HCT116 (cell line): ENCODE results near the gene SART1. TPM values are rescaled to one million over a fixed set of nuclear protein-coding genes. Genes with fewer than 3 reads are reported as not detected.

ENCODE experiments used
- ATAC-seq: fragments of 200-7000 bp; cut with Tn5 transposase; 2 replicates; pipeline ENCODE4 v1.9.1; 2020; ENCODE audit warnings: mild to moderate bottlenecking, moderate library complexity
- BruUV-seq: library from RNA; stranded (reverse); fragments of 400-500 nt; replicated peaks from 2 replicates; lab custom pipeline; 2021; lab: Mats Ljungman, UMichigan
- CTCF ChIA-PET: fragments of 300-600 bp; sonication (Branson Sonifier 250); formaldehyde crosslinking; loops from one replicate; lab custom pipeline; 2021; ENCODE audit warnings: antibody characterized with exemption; lab: Charles Lee
- POLR2A ChIA-PET: fragments of 300-600, 350-600 bp; sonication (Branson Sonifier 250); formaldehyde crosslinking; loops from one replicate; lab custom pipeline; 2021; ENCODE audit warnings: antibody characterized with exemption; lab: Charles Lee
- RAD21 ChIA-PET, 2 experiments: fragments of 300-600 bp; sonication (Branson Sonifier 250); formaldehyde crosslinking; loops; one replicate each; lab custom pipeline; 2023; ENCODE audit warnings: low total read pairs in 2 of 2; ENCODE audit not compliant: uncharacterized antibody in 2 of 2, unreplicated experiment in 2 of 2, low non-redundant PET in 1 of 2; lab: Charles Lee
- DNase-seq: peaks from one replicate; pipeline ENCODE4 v3.0.0-alpha.2; 2010; ENCODE audit warnings: low read depth, low spot score
- H2AFZ ChIP-seq: fragments of 200-600 bp; shearing (Covaris generic), sonication (generic); 2 replicates; pipeline ENCODE4 v1.6.1; 2017; ENCODE audit warnings: low read depth, mixed run types, mixed read lengths, antibody characterized with exemption, low read length; ENCODE audit not compliant: poor library complexity, severe bottlenecking
- H3K27ac ChIP-seq: 2 replicates; pipeline ENCODE4 v1.5.1; 2012; ENCODE audit warnings: low read depth, low read length
- H3K27me3 ChIP-seq: fragments of 200-600 bp; sonication (generic); 2 replicates; pipeline ENCODE4 v1.6.1; 2016; ENCODE audit warnings: mixed run types, low read length, mixed read lengths; ENCODE audit not compliant: insufficient read depth
- H3K36me3 ChIP-seq, 2 experiments: fragments of 200-500 bp in 1 of 2; fragments of 200-600 bp in 1 of 2; sonication (Bioruptor generic) in 1 of 2; sonication (generic) in 1 of 2; 2 replicates each; pipeline versions ENCODE4 v1.5.1 to v1.6.1; 2014 to 2016; ENCODE audit warnings: low read length in 2 of 2, inconsistent platforms in 1 of 2, mixed read lengths in 1 of 2, mixed run types in 1 of 2; ENCODE audit not compliant: insufficient read depth in 2 of 2, control insufficient read depth in 1 of 2
- H3K4me1 ChIP-seq, 2 experiments: fragments of 200-600 bp in 1 of 2; sonication (generic) in 1 of 2; 2 replicates each; pipeline versions ENCODE4 v1.5.1 to v1.6.1; 2012 to 2017; ENCODE audit warnings: low read length in 2 of 2, inconsistent platforms in 1 of 2, mild to moderate bottlenecking in 1 of 2, mixed read lengths in 1 of 2, mixed run types in 1 of 2, moderate library complexity in 1 of 2; ENCODE audit not compliant: insufficient read depth in 2 of 2, control insufficient read depth in 1 of 2
- H3K4me2 ChIP-seq: fragments of 200-600 bp; sonication (generic); 2 replicates; pipeline ENCODE4 v1.6.1; 2017; ENCODE audit warnings: mixed run types, low read length, mixed read lengths
- H3K4me3 ChIP-seq, 2 experiments: fragments of 200-600 bp in 1 of 2; sonication (generic) in 1 of 2; replicated peaks in 1 of 2; 2 replicates each; pipeline ENCODE4 v1.5.1; 2011 to 2016; ENCODE audit warnings: low read length in 2 of 2, control low read depth in 1 of 2, low read depth in 1 of 2, mild to moderate bottlenecking in 1 of 2, mixed read lengths in 1 of 2, mixed run types in 1 of 2
- H3K79me2 ChIP-seq: fragments of 200-600 bp; sonication (generic); 2 replicates; pipeline ENCODE4 v1.6.1; 2017; ENCODE audit warnings: mild to moderate bottlenecking, mixed run types, low read length, moderate library complexity, mixed read lengths; ENCODE audit not compliant: insufficient read depth
- H3K9ac ChIP-seq: fragments of 200-600 bp; sonication (generic); 2 replicates; pipeline ENCODE4 v1.6.1; 2016; ENCODE audit warnings: low read length, mixed read lengths
- H3K9me2 ChIP-seq: fragments of 200-600 bp; sonication (generic), shearing (Covaris generic); 2 replicates; pipeline ENCODE4 v1.6.1; 2017; ENCODE audit warnings: mixed run types, mild to moderate bottlenecking, moderate library complexity; ENCODE audit not compliant: insufficient read depth
- H3K9me3 ChIP-seq, 2 experiments: fragments of 200-500 bp in 1 of 2; fragments of 200-600 bp in 1 of 2; sonication (Bioruptor generic) in 1 of 2; sonication (generic) in 1 of 2; 2 replicates each; pipeline ENCODE4 v1.6.1; 2014 to 2017; ENCODE audit warnings: low read length in 2 of 2, mixed read lengths in 2 of 2, inconsistent platforms in 1 of 2, low read depth in 1 of 2, mild to moderate bottlenecking in 1 of 2, mixed run types in 1 of 2, moderate library complexity in 1 of 2; ENCODE audit not compliant: control insufficient read depth in 1 of 2, insufficient read depth in 1 of 2
- H4K20me1 ChIP-seq: fragments of 200-600 bp; sonication (generic), shearing (Covaris generic); 2 replicates; pipeline ENCODE4 v1.6.1; 2017; ENCODE audit warnings: mixed run types, mild to moderate bottlenecking, moderate library complexity; ENCODE audit not compliant: insufficient read depth
- CBX3 ChIP-seq: IDR thresholded peaks from 2 replicates; pipeline ENCODE4 v1.6.1; 2012; ENCODE audit warnings: low read depth
- EGR1 ChIP-seq: IDR thresholded peaks from 2 replicates; pipeline ENCODE4 v1.6.1; 2012; ENCODE audit warnings: low read depth
- ELF1 ChIP-seq: IDR thresholded peaks from 2 replicates; pipeline ENCODE4 v1.6.1; 2012; ENCODE audit warnings: low read depth, borderline replicate concordance
- EZH2 ChIP-seq: fragments of 200-600 bp; sonication (generic); IDR thresholded peaks from 2 replicates; pipeline ENCODE4 v1.6.1; 2017; ENCODE audit warnings: antibody characterized with exemption, mixed run types
- FOSL1 ChIP-seq: IDR thresholded peaks from 2 replicates; pipeline ENCODE4 v1.6.1; 2012; ENCODE audit warnings: low read depth
- JUND ChIP-seq: IDR thresholded peaks from 2 replicates; pipeline ENCODE4 v1.6.1; 2012
- MAX ChIP-seq: IDR thresholded peaks from 2 replicates; pipeline ENCODE4 v1.6.1; 2012
- POLR2A ChIP-seq: IDR thresholded peaks from 2 replicates; pipeline ENCODE4 v1.7.0; 2011; ENCODE audit warnings: borderline replicate concordance; ENCODE audit not compliant: insufficient read depth, insufficient read length; ENCODE audit errors: extremely low read depth
- POLR2AphosphoS5 ChIP-seq: IDR thresholded peaks from 2 replicates; pipeline ENCODE4 v1.6.1; 2011; ENCODE audit warnings: mild to moderate bottlenecking, low read depth, low read length, moderate library complexity
- REST ChIP-seq: IDR thresholded peaks from 2 replicates; pipeline ENCODE4 v1.6.1; 2012; ENCODE audit warnings: low read depth
- SIN3A ChIP-seq: IDR thresholded peaks from 2 replicates; pipeline ENCODE4 v1.6.1; 2012; ENCODE audit warnings: low read depth
- SP1 ChIP-seq: IDR thresholded peaks from 2 replicates; pipeline ENCODE4 v1.6.1; 2012; ENCODE audit warnings: low read depth
- SRF ChIP-seq: IDR thresholded peaks from 2 replicates; pipeline ENCODE4 v1.6.1; 2012; ENCODE audit warnings: low read depth
- YY1 ChIP-seq: IDR thresholded peaks from 2 replicates; pipeline ENCODE4 v1.6.1; 2011; ENCODE audit warnings: low read length, low read depth, moderate library complexity, mild to moderate bottlenecking; ENCODE audit not compliant: insufficient replicate concordance; ENCODE audit errors: extremely low read depth
- ZNF274 ChIP-seq: fragments of 200-500 bp; sonication (Bioruptor generic); IDR thresholded peaks from 2 replicates; pipeline ENCODE4 v1.6.1; 2014; ENCODE audit warnings: mild to moderate bottlenecking, low read depth, low read length, inconsistent platforms
- intact Hi-C: fragments of 100-400 bp; cut with micrococcal nuclease; formaldehyde crosslinking; loops from 2 replicates; pipeline ENCODE4 v1.10.0; 2022
- total RNA-seq: library from RNA; stranded (reverse); gene quantifications from one replicate; pipeline ENCODE4 v1.2.1, GENCODE V29; 2021; ENCODE audit not compliant: unreplicated experiment
- TF ChIP-seq, protein P1 (sequence below): IDR thresholded peaks from 2 replicates; pipeline ENCODE4 v1.6.1; 2012

The SART1 gene
- total RNA-seq, 1 experiment from 2014 or later, result 47.9 TPM

DNA sequence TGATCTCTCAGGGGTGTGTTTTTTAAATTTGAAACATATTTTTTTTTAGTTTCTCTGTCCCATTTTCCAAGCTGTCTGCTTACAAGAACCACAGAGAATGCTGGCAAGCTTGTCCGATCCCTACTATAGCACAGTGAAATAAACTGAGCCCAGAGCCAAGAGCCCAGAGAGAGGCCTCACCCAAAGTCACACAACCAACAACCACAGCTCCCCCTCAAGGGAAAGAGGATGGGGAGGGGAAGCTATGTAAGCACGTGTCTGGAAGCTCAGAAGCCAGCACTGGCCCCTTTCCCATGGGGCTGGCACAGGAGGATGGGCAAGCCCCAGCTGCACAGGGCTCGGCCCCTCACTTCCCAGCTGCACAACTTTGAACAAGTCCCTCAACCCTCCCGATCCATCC is 3.2 kb upstream of the SART1 start:
- ChIA-PET POLR2A (no interaction called here), CTCF (no interaction called here)

GRCh38 chr11:65958774-65959420 is 2.6 kb upstream of the SART1 start:
- ChIA-PET POLR2A (no interaction called here), RAD21 (no interaction called here), CTCF (interaction anchor here (0.5 kb wide), 1 partner anchor 189 kb away, joined by 4 read pairs; no protein-coding TSS in a partner anchor)
- Histone ChIP-seq H3K27ac (no peak overlapping the region; the same call in 1 of the 2 replicates), H3K4me3 (no peak overlapping the region), H3K79me2 (peaks cover 23% of the 10 kb centered on the region), H3K9me2 (no peaks in the 10 kb centered on the region), H3K36me3 (peaks cover 0 to 2% of the 10 kb centered on the region in 2 experiments; a peak in 2 of 4 replicates), H3K4me2 (no peak overlapping the region), H3K9me3 (no peaks in the 10 kb centered on the region), H2AFZ (no peak overlapping the region), H3K27me3 (no peaks in the 10 kb centered on the region), H3K9ac (no peak overlapping the region), H3K4me1 (peaks cover 8 to 21% of the 10 kb centered on the region in 2 experiments; a peak in 3 of 4 replicates), H4K20me1 (no peaks in the 10 kb centered on the region)
- TF ChIP-seq EZH2, result no peak
- TF ChIP-seq SRF, result no peak
- no peak for TF ChIP-seq FOSL1
- no peak for TF ChIP-seq YY1
- TF ChIP-seq JUND, result no peak
- TF ChIP-seq REST, result no peak
- TF ChIP-seq POLR2A, result no peak
- no peak for TF ChIP-seq ZNF274
- TF ChIP-seq POLR2AphosphoS5, result no peak
- TF ChIP-seq SP1, result no peak
- TF ChIP-seq MAX, result no peak
- no peak for TF ChIP-seq EGR1
- TF ChIP-seq, protein P1, sequence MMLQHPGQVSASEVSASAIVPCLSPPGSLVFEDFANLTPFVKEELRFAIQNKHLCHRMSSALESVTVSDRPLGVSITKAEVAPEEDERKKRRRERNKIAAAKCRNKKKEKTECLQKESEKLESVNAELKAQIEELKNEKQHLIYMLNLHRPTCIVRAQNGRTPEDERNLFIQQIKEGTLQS, result no peak
- TF ChIP-seq SIN3A, result no peak
- TF ChIP-seq CBX3, result no peak
- DNase-seq (no peak), ATAC-seq (no peak)
- intact Hi-C loops, result no loop called here
- no TSS peak for BruUV-seq

More for the DNA sequence above, 3.2 kb upstream of the SART1 start:
- H3K79me2 ChIP-seq, result peaks cover 16% of the 10 kb centered on the region
- H3K27ac ChIP-seq, result no peak overlapping the region; the same call in 1 of the 2 replicates
- H3K27me3 ChIP-seq, result no peaks in the 10 kb centered on the region
- H3K9me2 ChIP-seq, result no peaks in the 10 kb centered on the region
- H2AFZ ChIP-seq, result no peak overlapping the region
- intact Hi-C loops, result no loop called here
- H3K9ac ChIP-seq, result no peak overlapping the region
- TF ChIP-seq SRF, result no peak
- no peak for TF ChIP-seq EZH2
- no peak for TF ChIP-seq ELF1
- no peak for TF ChIP-seq SIN3A
- TF ChIP-seq POLR2AphosphoS5, result no peak
- TF ChIP-seq, all 23 proteins: peak for 0
- no peak for DNase-seq
- H4K20me1 ChIP-seq, result no peaks in the 10 kb centered on the region
- H3K4me1 ChIP-seq, result peaks cover 7 to 20% of the 10 kb centered on the region in 2 experiments; a peak in 3 of 4 replicates
- H3K9me3 ChIP-seq, result no peaks in the 10 kb centered on the region
- RAD21 ChIA-PET, result no interaction called here
- ATAC-seq, result no peak
- H3K4me3 ChIP-seq, result no peak overlapping the region
- BruUV-seq, result no TSS peak
- no peak overlapping the region for H3K4me2 ChIP-seq
- no peaks in the 10 kb centered on the region for H3K36me3 ChIP-seq
